T-helper 1 cell treated with Interleukin-12 subunit alpha and Interleukin-12 subunit beta and Interleukin-4 antibody, amounts not matched to agents 30 ng/mL and 1 ng/mL, for 36 hours (primary cell): ENCODE data around the gene LBX2. TPM values are rescaled to one million over a fixed set of nuclear protein-coding genes. Genes with fewer than 3 reads are reported as not detected.

Source experiments
- intact Hi-C: fragments of 100-400 bp; cut with micrococcal nuclease; formaldehyde crosslinking; loops from one replicate; pipeline ENCODE4 v1.15.1; 2024
- total RNA-seq: library from RNA; stranded (reverse); gene quantifications from 2 replicates; pipeline ENCODE4 v1.2.3, GENCODE V29; 2022

LBX2 gene
- total RNA-seq, 1 donor from 2014 or later, result 0.42 TPM

GRCh38 chr2:74526649-74527230, 27.3 kb upstream of the LBX2 start:
- intact Hi-C loops, result loop anchor here (1.0 kb wide), 1 partner anchor 321 kb away; no protein-coding TSS in a partner anchor

- intact Hi-C loops, result loop anchor here (1.0 kb wide), 1 partner anchor 321 kb away; no protein-coding TSS in a partner anchor
Observed at GRCh38 chr2:74525717-74526648, 26.6 kb upstream of the LBX2 start, which contains the start of gene DQX1. DQX1 (minus strand) TSS chr2:74526231; CDS start chr2:74525729, 502 bp downstream.

DNA sequence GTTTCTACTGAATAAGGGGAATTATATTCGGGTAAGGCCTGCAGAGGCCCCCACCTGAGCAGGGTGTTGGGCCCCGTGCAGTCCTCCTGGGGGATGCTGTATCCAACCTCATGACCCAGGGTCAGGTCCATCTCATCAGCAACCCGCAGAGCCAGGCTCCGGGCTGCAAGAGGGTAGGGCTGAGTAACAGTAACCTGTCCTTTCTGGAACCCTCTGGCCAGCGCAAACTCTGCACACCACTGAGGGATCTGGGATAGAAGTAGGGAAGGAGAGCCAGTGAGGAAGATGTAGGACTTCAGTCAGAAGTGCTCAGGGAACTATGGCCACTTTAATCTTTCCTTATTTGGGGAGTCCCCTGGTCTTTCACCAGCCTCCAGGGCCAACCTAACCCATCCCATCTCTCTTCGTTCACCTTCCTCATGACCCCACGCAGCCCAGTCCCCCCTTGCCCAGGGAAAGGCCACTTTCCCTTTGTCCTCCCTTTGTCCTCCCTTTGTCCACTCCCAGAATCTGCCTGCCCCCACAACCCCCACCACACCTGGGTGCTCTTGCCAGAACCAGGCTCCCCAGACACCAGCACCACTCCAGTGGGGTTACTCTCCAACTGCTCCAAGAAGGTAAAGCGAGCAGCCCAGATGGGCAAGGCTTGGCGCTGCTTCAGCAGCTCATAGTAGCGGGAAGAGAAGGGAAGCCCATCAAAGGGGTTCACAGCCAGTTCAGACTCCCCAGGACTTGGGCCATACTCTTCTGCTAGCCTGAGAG, 25.7 kb upstream of the LBX2 start:
- intact Hi-C loops, result no loop called here

DNA sequence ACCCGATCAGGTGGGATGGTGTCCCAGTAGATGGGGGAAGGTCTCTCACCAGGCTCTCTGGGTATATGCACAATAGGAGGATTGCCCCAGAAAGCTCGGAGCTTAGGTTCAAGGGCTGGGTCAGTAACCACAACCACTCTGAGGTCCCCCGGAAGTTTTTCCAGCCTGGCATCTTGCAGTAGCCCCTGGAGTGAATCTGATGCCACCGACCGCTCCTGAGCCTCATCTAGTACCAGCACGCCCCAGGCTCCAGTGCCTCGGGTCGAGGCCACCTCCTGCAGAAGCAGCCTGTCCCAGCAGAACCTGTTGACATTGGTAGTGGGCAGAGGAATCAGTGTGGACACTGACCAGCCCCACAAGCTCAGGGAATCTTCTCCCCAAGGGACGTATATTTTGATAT, 24.6 kb upstream of the LBX2 start:
- intact Hi-C loops, result no loop called here

DNA sequence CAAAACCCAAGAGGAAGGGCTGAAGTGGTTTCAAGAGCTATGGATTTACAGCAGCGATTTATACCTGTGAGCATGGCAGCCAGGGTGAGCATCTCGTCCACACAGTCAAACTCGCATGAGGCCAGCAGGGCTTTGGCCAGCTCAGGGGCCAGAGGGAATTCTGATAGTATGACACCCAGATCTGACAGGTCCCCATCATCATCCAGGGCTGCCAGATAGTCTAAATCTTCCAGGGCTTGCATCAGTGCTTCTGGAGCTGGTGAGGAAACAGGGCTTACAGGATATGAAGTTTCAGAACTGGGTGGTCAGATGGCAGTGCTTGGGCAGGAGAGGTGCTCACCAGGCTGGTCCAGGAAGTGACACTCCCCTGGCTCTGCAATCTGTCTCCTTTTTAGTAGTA, 23.1 kb upstream of the LBX2 start:
- intact Hi-C loops, result no loop called here

GRCh38 chr2:74516650-74517049, 17.2 kb upstream of the LBX2 start:
- intact Hi-C loops, result loop anchor here (1.0 kb wide), 3 partner anchors 9 to 17 kb away; partner anchors contain the start of genes AUP1, HTRA2, LBX2 and PCGF1

GRCh38 chr2:74515981-74516633, 16.7 kb upstream of the LBX2 start:
- intact Hi-C loops, result loop anchor here (1.0 kb wide), 3 partner anchors 9 to 17 kb away; partner anchors contain the start of genes AUP1, HTRA2, LBX2 and PCGF1

DNA sequence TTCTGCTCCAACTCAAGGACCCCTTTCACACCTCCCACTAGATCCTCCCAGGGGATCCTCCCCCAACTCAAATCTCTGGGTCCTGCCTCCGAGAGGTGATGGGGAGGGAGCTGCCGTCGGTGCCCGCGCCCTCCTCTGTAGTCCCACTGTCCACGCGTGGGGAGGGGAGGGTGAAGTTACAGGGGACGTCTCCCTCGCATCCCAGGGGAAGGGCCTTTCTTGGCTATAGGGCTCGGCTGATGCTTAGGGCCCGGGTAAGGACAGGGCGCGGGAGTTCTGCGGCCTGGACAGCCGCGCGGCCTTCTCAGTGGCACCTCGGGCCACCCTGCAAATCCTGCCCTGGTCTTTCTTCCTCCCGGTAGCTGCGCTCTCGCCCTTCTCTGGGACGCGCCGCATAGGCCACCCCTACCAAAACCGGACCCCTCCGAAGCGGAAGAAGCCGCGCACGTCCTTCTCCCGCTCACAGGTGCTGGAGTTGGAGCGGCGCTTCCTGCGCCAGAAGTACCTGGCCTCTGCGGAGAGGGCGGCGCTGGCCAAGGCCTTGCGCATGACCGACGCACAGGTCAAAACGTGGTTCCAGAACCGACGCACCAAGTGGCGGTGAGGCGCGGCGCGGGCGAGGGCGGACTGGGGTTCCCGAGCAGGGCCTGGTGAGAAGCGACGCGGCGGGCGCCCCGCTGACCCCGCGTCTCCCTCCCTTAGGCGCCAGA, 16.0 kb upstream of the LBX2 start:
- intact Hi-C loops, result no loop called here

DNA sequence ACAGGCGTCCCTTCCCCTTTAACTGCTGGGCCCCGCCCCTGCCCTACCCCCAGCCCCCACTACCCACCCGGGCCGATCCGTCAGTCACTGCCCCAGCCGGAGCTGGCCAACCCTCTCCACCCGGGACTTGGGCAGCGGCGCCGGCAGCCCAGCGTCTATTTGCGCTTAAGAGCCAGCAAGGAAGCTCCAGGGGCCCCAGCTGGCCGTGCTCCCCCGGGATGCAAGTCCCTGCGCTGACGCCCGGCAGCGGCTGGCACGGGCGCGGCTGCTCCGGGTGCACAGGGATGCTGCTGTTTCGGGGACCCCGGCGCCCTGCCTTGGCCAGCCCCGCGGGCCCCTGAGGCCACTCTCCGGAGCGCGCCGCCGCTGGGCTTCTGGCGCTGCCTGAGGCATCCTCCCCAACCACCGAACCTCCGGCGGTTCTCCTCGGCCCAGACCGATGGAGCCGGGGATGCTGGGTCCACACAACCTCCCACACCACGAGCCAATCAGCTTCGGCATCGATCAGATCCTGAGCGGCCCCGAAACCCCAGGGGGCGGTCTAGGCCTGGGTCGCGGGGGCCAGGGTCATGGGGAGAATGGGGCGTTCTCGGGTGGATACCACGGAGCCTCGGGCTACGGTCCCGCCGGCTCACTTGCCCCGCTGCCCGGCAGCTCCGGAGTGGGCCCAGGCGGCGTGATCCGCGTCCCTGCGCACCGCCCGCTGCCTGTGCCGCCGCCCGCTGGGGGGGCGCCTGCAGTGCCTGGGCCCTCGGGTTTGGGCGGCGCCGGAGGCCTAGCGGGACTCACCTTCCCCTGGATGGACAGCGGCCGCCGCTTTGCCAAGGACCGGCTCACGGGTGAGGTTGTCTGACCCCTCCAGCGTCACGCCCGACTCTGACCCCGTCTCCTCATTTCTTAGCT, 15.2 kb upstream of the LBX2 start, which contains the start of gene TLX2:
Gene TLX2 (plus strand): TSS at position 83 of the 903 bp plus-strand sequence. CDS start 357 bp downstream, at position 440.
- intact Hi-C loops, result loop anchor here (1.0 kb wide), 1 partner anchor 18 kb away; no protein-coding TSS in a partner anchor

DNA sequence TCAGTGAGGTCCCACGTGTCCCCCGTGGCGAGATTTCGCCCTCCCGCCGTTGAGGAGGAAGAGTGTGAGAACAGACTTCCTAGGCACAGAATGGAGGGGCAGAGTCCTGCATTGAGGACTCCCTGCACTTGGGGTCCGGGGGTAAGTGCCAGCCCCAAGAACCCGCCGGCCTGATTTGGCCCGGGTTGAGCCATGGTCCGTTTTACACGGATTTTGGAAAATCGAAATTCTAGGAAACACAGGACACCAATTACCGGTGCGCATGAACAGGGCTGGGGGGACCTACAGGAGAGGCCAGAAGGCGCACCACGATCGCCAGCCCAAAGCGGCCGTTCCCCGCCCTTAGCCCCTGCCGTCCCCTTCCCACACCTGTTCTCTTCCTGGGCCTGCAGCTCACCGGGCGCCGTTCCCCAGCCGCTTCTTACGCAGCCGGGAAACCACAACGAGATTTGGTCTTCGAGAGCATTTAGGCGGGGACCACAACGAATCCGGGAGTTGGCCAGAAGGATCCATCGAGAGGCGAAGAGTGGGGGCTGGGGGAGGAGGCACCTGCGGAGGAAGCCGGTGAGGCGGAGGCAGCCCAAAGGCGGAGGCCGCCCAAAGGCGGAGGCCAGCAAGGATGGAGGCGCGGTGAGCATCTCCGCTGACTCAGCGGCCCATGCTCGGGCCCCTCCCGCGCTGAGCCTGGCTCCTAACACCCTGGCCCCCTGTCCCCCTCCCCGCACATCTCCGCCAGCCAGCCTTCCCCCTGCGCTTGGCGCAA, 14.4 kb upstream of the LBX2 start:
- intact Hi-C loops, result loop anchor here (1.0 kb wide), 1 partner anchor 19 kb away; no protein-coding TSS in a partner anchor

DNA sequence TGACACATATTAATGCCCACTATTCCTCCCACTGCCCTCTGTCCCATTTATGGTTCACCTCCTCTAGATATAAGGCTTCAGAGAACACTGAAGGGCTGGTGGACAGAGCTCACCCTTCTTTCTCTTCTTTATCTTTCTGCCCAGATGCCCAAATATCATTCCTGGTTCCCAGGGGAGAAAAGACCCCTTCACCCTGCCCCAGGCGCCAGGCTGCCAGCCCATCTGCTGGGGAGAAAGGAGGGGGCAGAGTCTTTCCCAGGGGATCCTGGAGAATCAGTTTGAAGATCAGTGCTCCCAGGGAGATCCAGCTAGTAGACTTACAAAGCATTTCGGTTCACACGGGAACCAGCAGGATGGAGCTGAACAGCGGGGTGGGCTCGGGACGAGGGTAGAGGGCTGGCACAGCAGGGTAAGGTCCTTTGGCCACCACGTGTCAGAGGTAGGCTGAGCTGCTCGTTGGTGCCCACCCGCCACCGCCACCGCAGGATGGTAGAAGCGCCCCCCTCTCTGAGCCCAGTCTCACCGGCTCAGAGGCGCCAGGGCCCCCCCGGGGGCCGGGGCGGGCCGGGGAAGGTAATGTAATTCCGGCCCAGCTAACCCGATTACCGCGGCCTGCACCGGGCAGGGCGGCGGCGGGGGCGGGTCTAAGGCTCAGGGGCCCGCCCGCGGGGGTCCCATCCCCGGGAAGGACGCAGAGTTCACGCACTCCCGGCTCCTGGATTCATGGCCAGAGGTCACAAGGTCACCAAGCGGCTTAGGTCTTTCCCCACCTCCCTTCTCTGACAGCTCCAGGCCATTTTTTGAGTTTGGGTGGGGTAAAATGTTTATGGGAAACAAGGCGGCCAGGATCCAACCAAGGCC, 13.6 kb upstream of the LBX2 start:
- intact Hi-C loops, result no loop called here

GRCh38 chr2:74511104-74511989, 11.9 kb upstream of the LBX2 start:
- intact Hi-C loops, result no loop called here

GRCh38 chr2:74510272-74510671, 10.9 kb upstream of the LBX2 start:
- intact Hi-C loops, result no loop called here

GRCh38 chr2:74507926-74508520, 8.6 kb upstream of the LBX2 start:
- intact Hi-C loops, result loop anchor here (1.0 to 2.0 kb wide), 14 partner anchors 8 to 771 kb away; partner anchors contain the start of genes AUP1, C2orf81, DGUOK and DOK1

DNA sequence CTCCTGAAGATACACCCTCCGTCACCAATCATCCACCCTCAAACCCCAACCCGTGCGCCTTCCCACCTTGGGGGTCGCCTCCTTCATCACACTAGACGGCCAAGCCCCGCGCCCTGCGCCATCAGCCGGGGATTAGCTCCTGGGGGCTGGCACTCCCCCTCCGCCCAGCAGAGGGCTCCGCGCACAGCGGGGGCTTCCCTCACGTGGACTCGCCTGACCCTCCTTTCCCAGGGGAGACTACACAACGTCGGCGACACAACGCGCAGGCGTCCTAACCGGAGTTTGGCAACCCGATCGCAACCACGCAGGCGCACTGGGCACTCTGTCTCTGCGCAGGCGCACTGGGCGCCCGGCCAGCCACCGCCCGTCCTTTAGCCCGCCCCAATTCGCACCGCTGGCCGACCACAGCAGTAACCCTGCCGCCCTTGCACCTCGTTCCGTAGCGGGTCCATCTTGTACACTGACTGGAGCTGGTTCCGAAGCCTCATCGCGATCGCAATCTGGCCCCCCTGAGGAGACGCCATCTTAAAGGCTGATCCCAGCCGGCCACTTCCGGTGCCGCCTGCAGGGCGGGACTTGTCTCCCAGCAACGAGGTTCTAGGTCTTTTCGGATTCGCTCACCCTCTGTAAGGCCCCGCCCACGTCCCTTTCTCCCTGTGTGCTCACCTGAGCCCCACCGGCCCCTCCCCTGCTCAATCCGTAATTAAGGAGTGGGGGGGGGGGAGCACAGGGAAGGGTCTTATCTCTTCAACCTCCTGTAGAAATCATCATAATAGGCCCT, 7.9 kb upstream of the LBX2 start, which contains the start of gene PCGF1:
Gene PCGF1 (minus strand): TSS at position 551 of the 781 bp plus-strand sequence. CDS start 27 bp downstream, at position 524.
- intact Hi-C loops, result loop anchor here (1.0 to 2.0 kb wide), 14 partner anchors 9 to 770 kb away; partner anchors contain the start of genes AUP1, C2orf81, DGUOK and DOK1
